SK-N-SH (cell line): ENCODE measurements around the gene ENTPD2. TPM values are rescaled to one million over a fixed set of nuclear protein-coding genes. Genes with fewer than 3 reads are reported as not detected.

ENCODE experiments used
- CTCF ChIA-PET: fragments of 300-600, 350-600 bp; formaldehyde crosslinking; extraction: SDS; loops from one replicate; lab custom pipeline; 2021; lab: Yijun Ruan, JAX
- POLR2A ChIA-PET: fragments of 350-600 bp; sonication (Branson Sonifier 250); formaldehyde crosslinking; extraction: SDS; loops from one replicate; lab custom pipeline; 2020; ENCODE audit warnings: antibody characterized with exemption, inconsistent platforms; lab: Yijun Ruan, JAX
- DNase-seq: peaks from one replicate; pipeline ENCODE4 v3.0.0; 2012
- H2AFZ ChIP-seq: fragments of 200-600 bp; sonication (generic); 2 replicates; pipeline ENCODE4 v1.8.1; 2016; ENCODE audit warnings: antibody characterized with exemption, mild to moderate bottlenecking, low read depth
- H3F3A ChIP-seq: fragments of 200-600 bp; sonication (generic); replicated peaks from 2 replicates; pipeline ENCODE3; 2016; ENCODE audit warnings: antibody characterized with exemption, mild to moderate bottlenecking; ENCODE audit not compliant: insufficient read depth
- H3K27ac ChIP-seq, 2 experiments: fragments of 200-500 bp in 1 of 2; fragments of 200-600 bp in 1 of 2; sonication (Bioruptor generic) in 1 of 2; sonication (generic), shearing (Covaris generic) in 1 of 2; 2 replicates each; pipeline versions ENCODE4 v1.5.1 to v1.6.1; 2014 to 2016; ENCODE audit warnings: low read depth in 2 of 2, inconsistent platforms in 1 of 2, low read length in 1 of 2, mild to moderate bottlenecking in 1 of 2, mixed read lengths in 1 of 2
- H3K27me3 ChIP-seq: fragments of 200-600 bp; sonication (generic), shearing (Covaris generic); 2 replicates; pipeline ENCODE4 v1.6.1; 2016; ENCODE audit warnings: mixed run types; ENCODE audit not compliant: insufficient read depth
- H3K36me3 ChIP-seq, 2 experiments: fragments of 200-500 bp in 1 of 2; fragments of 200-600 bp in 1 of 2; sonication (Bioruptor generic) in 1 of 2; sonication (generic) in 1 of 2; replicated peaks in 1 of 2; 2 replicates each; pipeline versions ENCODE3 to v1.5.1; 2014 to 2016; ENCODE audit warnings: low read length in 1 of 2, mild to moderate bottlenecking in 1 of 2; ENCODE audit not compliant: insufficient read depth in 2 of 2, control insufficient read depth in 1 of 2
- H3K4me1 ChIP-seq, 2 experiments: fragments of 200-500 bp in 1 of 2; fragments of 200-600 bp in 1 of 2; sonication (Bioruptor generic) in 1 of 2; sonication (generic), shearing (Covaris generic) in 1 of 2; 2 replicates each; pipeline versions ENCODE4 v1.5.1 to v1.6.1; 2014 to 2016; ENCODE audit warnings: low read depth in 1 of 2, low read length in 1 of 2, mixed run types in 1 of 2; ENCODE audit not compliant: insufficient read depth in 2 of 2, control insufficient read depth in 1 of 2
- H3K4me2 ChIP-seq: fragments of 200-600 bp; sonication (generic), shearing (Covaris generic); 2 replicates; pipeline ENCODE4 v1.6.1; 2017; ENCODE audit warnings: mixed run types
- H3K4me3 ChIP-seq, 2 experiments: fragments of 200-500 bp in 1 of 2; fragments of 200-600 bp in 1 of 2; sonication (Bioruptor generic) in 1 of 2; sonication (generic), shearing (Covaris generic) in 1 of 2; 2 replicates each; pipeline versions ENCODE4 v1.5.1 to v1.8.1; 2014 to 2016; ENCODE audit warnings: low read depth in 2 of 2, inconsistent platforms in 1 of 2, low read length in 1 of 2, mild to moderate bottlenecking in 1 of 2, mixed read lengths in 1 of 2, moderate library complexity in 1 of 2
- H3K79me2 ChIP-seq: fragments of 200-600 bp; sonication (generic); 2 replicates; pipeline ENCODE4 v1.8.1; 2017; ENCODE audit warnings: mild to moderate bottlenecking; ENCODE audit not compliant: insufficient read depth
- H3K9ac ChIP-seq: fragments of 200-600 bp; sonication (generic); 2 replicates; pipeline ENCODE4 v1.6.1; 2017; ENCODE audit warnings: mixed run types
- H3K9me2 ChIP-seq: fragments of 200-600 bp; sonication (generic); 2 replicates; pipeline ENCODE4 v1.6.1; 2017; ENCODE audit warnings: mixed run types
- H3K9me3 ChIP-seq: fragments of 200-600 bp; sonication (generic); 2 replicates; pipeline ENCODE4 v1.6.1; 2017; ENCODE audit warnings: mixed run types, mild to moderate bottlenecking, moderate library complexity
- H4K20me1 ChIP-seq: fragments of 200-600 bp; sonication (generic); 2 replicates; pipeline ENCODE4 v1.6.1; 2017; ENCODE audit warnings: mild to moderate bottlenecking, mixed run types; ENCODE audit not compliant: insufficient read depth
- CHD2 ChIP-seq: fragments of 150-350 bp; IDR thresholded peaks from 2 replicates; pipeline ENCODE4 v1.6.1; 2018; ENCODE audit warnings: low read length; ENCODE audit not compliant: partially characterized antibody
- EZH2phosphoT487 ChIP-seq: fragments of 200-600 bp; sonication (generic); IDR thresholded peaks from 2 replicates; pipeline ENCODE4 v1.6.1; 2017; ENCODE audit warnings: low read depth, mixed run types, mild to moderate bottlenecking, antibody characterized with exemption, moderate library complexity, borderline replicate concordance
- FOXJ3 ChIP-seq: sonication (generic); formaldehyde crosslinking; IDR thresholded peaks from 2 replicates; pipeline ENCODE4 v1.5.1; 2020; ENCODE audit warnings: mild to moderate bottlenecking, missing genetic modification reagents
- GABPA ChIP-seq: IDR thresholded peaks from 2 replicates; pipeline ENCODE4 v1.4.0; 2012; ENCODE audit warnings: low read depth, mild to moderate bottlenecking
- GATA2 ChIP-seq: sonication (generic); formaldehyde crosslinking; IDR thresholded peaks from 2 replicates; pipeline ENCODE4 v1.5.0; 2020; ENCODE audit warnings: mild to moderate bottlenecking, missing genetic modification reagents
- MXI1 ChIP-seq: IDR thresholded peaks from 2 replicates; pipeline ENCODE4 v1.6.1; 2012; ENCODE audit warnings: mild to moderate bottlenecking, low read depth, low read length, improper control_type of control experiment
- NRF1 ChIP-seq: IDR thresholded peaks from 2 replicates; pipeline ENCODE4 v1.6.1; 2012; ENCODE audit warnings: low read depth, mild to moderate bottlenecking, low read length
- POLR2AphosphoS5 ChIP-seq: IDR thresholded peaks from 2 replicates; pipeline ENCODE4 v1.6.1; 2012; ENCODE audit warnings: low read depth, low read length
- RAD21 ChIP-seq: IDR thresholded peaks from 2 replicates; pipeline ENCODE4 v1.6.1; 2012; ENCODE audit warnings: mild to moderate bottlenecking, low read length
- RXRA ChIP-seq: IDR thresholded peaks from 2 replicates; pipeline ENCODE4 v1.4.0; 2012; ENCODE audit warnings: low read depth, mild to moderate bottlenecking, borderline replicate concordance
- SIN3A ChIP-seq: IDR thresholded peaks from 2 replicates; pipeline ENCODE4 v1.6.1; 2012; ENCODE audit warnings: low read depth, mild to moderate bottlenecking, low read length, moderate library complexity, borderline replicate concordance
- TAF1 ChIP-seq: IDR thresholded peaks from 2 replicates; pipeline ENCODE4 v1.6.1; 2012; ENCODE audit warnings: low read depth, mild to moderate bottlenecking, low read length, moderate library complexity, borderline replicate concordance
- TEAD4 ChIP-seq: IDR thresholded peaks from 2 replicates; pipeline ENCODE4 v1.4.0; 2012; ENCODE audit warnings: mild to moderate bottlenecking, borderline replicate concordance; ENCODE audit not compliant: insufficient read depth
- WGBS: methylation state at CpG from one replicate; pipeline ENCODE4 v1.1.6; 2017; ENCODE audit warnings: low lambda C conversion rate; 5-methylcytosine and 5-hydroxymethylcytosine counted together
- polyA plus RNA-seq, 3 experiments: library from polyadenylated mRNA; depleted of rRNA; stranded (reverse); fragments of >200 nt; gene quantifications; 2 replicates each; pipeline ENCODE4 v1.2.3, GENCODE V29; 2012
- TF ChIP-seq, protein P1 (sequence below): fragments of 150-350 bp; IDR thresholded peaks from 2 replicates; pipeline ENCODE4 v1.6.1; 2016; ENCODE audit warnings: mild to moderate bottlenecking, low read depth, low read length
- TF ChIP-seq, protein P2 (sequence below): IDR thresholded peaks from 2 replicates; pipeline ENCODE4; 2012
- TF ChIP-seq, protein P3 (sequence below): IDR thresholded peaks from 2 replicates; pipeline ENCODE4 v1.4.0; 2012; ENCODE audit warnings: low read depth
- TF ChIP-seq, protein P4 (sequence below): IDR thresholded peaks from 2 replicates; pipeline ENCODE4 v1.4.0; 2012; ENCODE audit warnings: low read depth, borderline replicate concordance

Gene ENTPD2
- polyA plus RNA-seq, 1 of the 3 experiments (the other 2 are of a cell fraction), result not detected

DNA sequence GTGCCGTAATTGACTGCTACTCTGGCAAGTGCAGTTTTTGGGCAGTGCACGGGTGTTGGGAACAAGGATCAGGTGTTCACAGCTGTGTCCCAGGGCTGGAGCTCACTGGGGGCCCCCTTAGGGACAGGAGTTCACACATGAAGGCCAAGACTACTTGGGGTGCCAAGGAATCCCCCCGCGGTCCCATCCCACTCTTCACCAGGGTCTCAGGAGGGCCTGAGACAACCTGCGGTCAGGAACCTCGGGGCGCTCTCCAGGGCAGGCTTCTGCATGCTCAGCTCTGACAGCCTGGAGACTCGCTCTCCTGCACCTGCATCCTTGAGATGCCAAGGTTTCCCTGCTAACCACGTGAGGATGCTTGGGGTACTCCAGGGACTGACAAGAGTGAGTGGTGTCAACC, 30.7 kb upstream of the ENTPD2 start:
- ChIA-PET CTCF (interaction anchor here (2.4 kb wide), 1 partner anchor 50 kb away, joined by 11 read pairs; no protein-coding TSS in a partner anchor), POLR2A (no interaction called here)
- Histone ChIP-seq H3K36me3 (peaks cover 3 to 16% of the 10 kb centered on the region in 2 experiments), H2AFZ (no peak overlapping the region), H4K20me1 (no peaks in the 10 kb centered on the region), H3K9me3 (no peaks in the 10 kb centered on the region), H3K9ac (no peak overlapping the region), H3K4me1 (peaks cover 13 to 21% of the 10 kb centered on the region in 2 experiments), H3K27me3 (no peaks in the 10 kb centered on the region), H3K4me2 (no peak overlapping the region), H3K27ac (peak overlapping the region in 1 of 2 experiments; percentile 85; a peak in 2 of 4 replicates), H3F3A (peaks cover 18% of the 10 kb centered on the region), H3K4me3 (no peak overlapping the region), H3K79me2 (peaks cover 14% of the 10 kb centered on the region; the same call in 1 of the 2 replicates), H3K9me2 (no peaks in the 10 kb centered on the region)
- 100% methylated on average over 5 of the region's 9 CpGs for WGBS
- DNase-seq, result no peak
- no peak for TF ChIP-seq EZH2phosphoT487
- TF ChIP-seq TEAD4, result no peak
- TF ChIP-seq, protein P1, sequence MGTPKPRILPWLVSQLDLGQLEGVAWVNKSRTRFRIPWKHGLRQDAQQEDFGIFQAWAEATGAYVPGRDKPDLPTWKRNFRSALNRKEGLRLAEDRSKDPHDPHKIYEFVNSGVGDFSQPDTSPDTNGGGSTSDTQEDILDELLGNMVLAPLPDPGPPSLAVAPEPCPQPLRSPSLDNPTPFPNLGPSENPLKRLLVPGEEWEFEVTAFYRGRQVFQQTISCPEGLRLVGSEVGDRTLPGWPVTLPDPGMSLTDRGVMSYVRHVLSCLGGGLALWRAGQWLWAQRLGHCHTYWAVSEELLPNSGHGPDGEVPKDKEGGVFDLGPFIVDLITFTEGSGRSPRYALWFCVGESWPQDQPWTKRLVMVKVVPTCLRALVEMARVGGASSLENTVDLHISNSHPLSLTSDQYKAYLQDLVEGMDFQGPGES, result no peak
- TF ChIP-seq MXI1, result no peak
- TF ChIP-seq RAD21, result no peak
- TF ChIP-seq SIN3A, result no peak
- TF ChIP-seq GABPA, result no peak
- no peak for TF ChIP-seq POLR2AphosphoS5
- TF ChIP-seq, protein P2, sequence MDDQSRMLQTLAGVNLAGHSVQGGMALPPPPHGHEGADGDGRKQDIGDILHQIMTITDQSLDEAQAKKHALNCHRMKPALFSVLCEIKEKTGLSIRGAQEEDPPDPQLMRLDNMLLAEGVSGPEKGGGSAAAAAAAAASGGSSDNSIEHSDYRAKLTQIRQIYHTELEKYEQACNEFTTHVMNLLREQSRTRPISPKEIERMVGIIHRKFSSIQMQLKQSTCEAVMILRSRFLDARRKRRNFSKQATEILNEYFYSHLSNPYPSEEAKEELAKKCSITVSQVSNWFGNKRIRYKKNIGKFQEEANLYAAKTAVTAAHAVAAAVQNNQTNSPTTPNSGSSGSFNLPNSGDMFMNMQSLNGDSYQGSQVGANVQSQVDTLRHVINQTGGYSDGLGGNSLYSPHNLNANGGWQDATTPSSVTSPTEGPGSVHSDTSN, result no peak
- no peak for TF ChIP-seq CHD2
- TF ChIP-seq TAF1, result no peak
- no peak for TF ChIP-seq RXRA
- TF ChIP-seq, protein P3, sequence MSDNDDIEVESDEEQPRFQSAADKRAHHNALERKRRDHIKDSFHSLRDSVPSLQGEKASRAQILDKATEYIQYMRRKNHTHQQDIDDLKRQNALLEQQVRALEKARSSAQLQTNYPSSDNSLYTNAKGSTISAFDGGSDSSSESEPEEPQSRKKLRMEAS, result no peak
- no peak for TF ChIP-seq NRF1
- TF ChIP-seq FOXJ3 (CRISPR knock-in tag), result no peak
- TF ChIP-seq, protein P4, sequence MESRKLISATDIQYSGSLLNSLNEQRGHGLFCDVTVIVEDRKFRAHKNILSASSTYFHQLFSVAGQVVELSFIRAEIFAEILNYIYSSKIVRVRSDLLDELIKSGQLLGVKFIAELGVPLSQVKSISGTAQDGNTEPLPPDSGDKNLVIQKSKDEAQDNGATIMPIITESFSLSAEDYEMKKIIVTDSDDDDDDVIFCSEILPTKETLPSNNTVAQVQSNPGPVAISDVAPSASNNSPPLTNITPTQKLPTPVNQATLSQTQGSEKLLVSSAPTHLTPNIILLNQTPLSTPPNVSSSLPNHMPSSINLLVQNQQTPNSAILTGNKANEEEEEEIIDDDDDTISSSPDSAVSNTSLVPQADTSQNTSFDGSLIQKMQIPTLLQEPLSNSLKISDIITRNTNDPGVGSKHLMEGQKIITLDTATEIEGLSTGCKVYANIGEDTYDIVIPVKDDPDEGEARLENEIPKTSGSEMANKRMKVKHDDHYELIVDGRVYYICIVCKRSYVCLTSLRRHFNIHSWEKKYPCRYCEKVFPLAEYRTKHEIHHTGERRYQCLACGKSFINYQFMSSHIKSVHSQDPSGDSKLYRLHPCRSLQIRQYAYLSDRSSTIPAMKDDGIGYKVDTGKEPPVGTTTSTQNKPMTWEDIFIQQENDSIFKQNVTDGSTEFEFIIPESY, result no peak
- TF ChIP-seq GATA2 (CRISPR knock-in tag), result no peak
